Liver (tissue), 9 donors: ENCODE measurements around the gene SNX9. TPM values are rescaled to one million over a fixed set of nuclear protein-coding genes. Genes with fewer than 3 reads are reported as not detected.

Source experiments
- DNase-seq: peaks from one replicate; pipeline ENCODE4 v3.0.0-alpha.2; 2017; ENCODE audit warnings: low spot score
- H3K27ac ChIP-seq, 2 donors: one replicate each; pipeline ENCODE4 v1.7.0; 2013; ENCODE audit warnings: inconsistent platforms in 2 of 2, low read length in 2 of 2, control low read depth in 1 of 2, low read depth in 1 of 2, mild to moderate bottlenecking in 1 of 2
- H3K27me3 ChIP-seq, 4 donors: one replicate each; pipeline versions ENCODE4 v1.6.1 to v1.7.0; 2013; ENCODE audit warnings: low read length in 3 of 4, inconsistent platforms in 1 of 4, mild to moderate bottlenecking in 1 of 4, moderate library complexity in 1 of 4; ENCODE audit not compliant: control insufficient read depth in 4 of 4, insufficient read depth in 4 of 4
- H3K36me3 ChIP-seq, 4 donors: one replicate each; pipeline versions ENCODE4 v1.6.1 to v1.7.0; 2013; ENCODE audit warnings: low read length in 3 of 4, mild to moderate bottlenecking in 3 of 4, low read depth in 1 of 4, moderate library complexity in 1 of 4; ENCODE audit not compliant: control insufficient read depth in 4 of 4, insufficient read depth in 3 of 4
- H3K4me1 ChIP-seq, 4 donors: one replicate each; pipeline versions ENCODE4 v1.6.1 to v1.7.0; 2013; ENCODE audit warnings: low read length in 3 of 4, mild to moderate bottlenecking in 3 of 4, moderate library complexity in 1 of 4; ENCODE audit not compliant: control insufficient read depth in 4 of 4, insufficient read depth in 4 of 4
- H3K4me3 ChIP-seq, 3 donors: one replicate each; pipeline versions ENCODE4 v1.6.1 to v1.7.0; 2013; ENCODE audit warnings: low read length in 3 of 3, control low read depth in 1 of 3, low read depth in 1 of 3, mild to moderate bottlenecking in 1 of 3
- H3K9ac ChIP-seq, 2 donors: one replicate each; pipeline ENCODE4 v1.7.0; 2013; ENCODE audit warnings: low read length in 2 of 2, mild to moderate bottlenecking in 2 of 2, moderate library complexity in 2 of 2, control low read depth in 1 of 2, low read depth in 1 of 2
- H3K9me3 ChIP-seq, 4 donors: one replicate each; pipeline versions ENCODE4 v1.6.1 to v1.7.0; 2013; ENCODE audit warnings: low read length in 3 of 4; ENCODE audit not compliant: control insufficient read depth in 4 of 4
- ATF3 ChIP-seq: IDR thresholded peaks from 2 replicates; pipeline ENCODE4 v1.6.1; 2016; ENCODE audit warnings: antibody characterized with exemption
- CTCF ChIP-seq: fragments of 150-350 bp; IDR thresholded peaks from 2 replicates; pipeline ENCODE4 v1.5.1; 2017; ENCODE audit warnings: improper control_type of control experiment, low read depth, low read length; ENCODE audit not compliant: missing input control
- EGR1 ChIP-seq, 2 donors: IDR thresholded peaks; 2 replicates each; pipeline ENCODE4 v1.6.1; 2016 to 2018; ENCODE audit warnings: antibody characterized with exemption in 2 of 2, low read depth in 2 of 2
- FOXA1 ChIP-seq: IDR thresholded peaks from 2 replicates; pipeline ENCODE4 v1.6.1; 2016; ENCODE audit warnings: antibody characterized with exemption
- FOXA2 ChIP-seq: IDR thresholded peaks from 2 replicates; pipeline ENCODE4 v1.6.1; 2016; ENCODE audit warnings: antibody characterized with exemption
- HNF4A ChIP-seq, 2 donors: conservative IDR thresholded peaks; 2 replicates each; pipeline ENCODE4 v1.6.1; 2016; ENCODE audit warnings: antibody characterized with exemption in 2 of 2, mild to moderate bottlenecking in 2 of 2
- HNF4G ChIP-seq: IDR thresholded peaks from 2 replicates; pipeline ENCODE4 v1.6.1; 2016; ENCODE audit warnings: antibody characterized with exemption
- JUND ChIP-seq, 2 donors: IDR thresholded peaks; 2 replicates each; pipeline ENCODE4 v1.6.1; 2016; ENCODE audit warnings: antibody characterized with exemption in 2 of 2
- NR2F2 ChIP-seq: IDR thresholded peaks from 2 replicates; pipeline ENCODE4 v1.6.1; 2016; ENCODE audit warnings: antibody characterized with exemption
- RAD21 ChIP-seq, 2 donors: IDR thresholded peaks; 2 replicates each; pipeline ENCODE4 v1.6.1; 2016; ENCODE audit warnings: antibody characterized with exemption in 2 of 2, mild to moderate bottlenecking in 2 of 2
- REST ChIP-seq: IDR thresholded peaks from 2 replicates; pipeline ENCODE4 v1.6.1; 2016; ENCODE audit warnings: antibody characterized with exemption, mild to moderate bottlenecking
- RXRA ChIP-seq, 2 donors: IDR thresholded peaks; 2 replicates each; pipeline ENCODE4 v1.6.1; 2017 to 2018; ENCODE audit warnings: antibody characterized with exemption in 2 of 2, mild to moderate bottlenecking in 1 of 2
- SP1 ChIP-seq: IDR thresholded peaks from 2 replicates; pipeline ENCODE4 v1.6.1; 2018; ENCODE audit warnings: antibody characterized with exemption, mild to moderate bottlenecking
- TAF1 ChIP-seq: conservative IDR thresholded peaks from 2 replicates; pipeline ENCODE4 v1.6.1; 2016; ENCODE audit warnings: antibody characterized with exemption, mild to moderate bottlenecking
- YY1 ChIP-seq: IDR thresholded peaks from 2 replicates; pipeline ENCODE4 v1.6.1; 2016; ENCODE audit warnings: antibody characterized with exemption, mild to moderate bottlenecking
- ZBTB33 ChIP-seq: IDR thresholded peaks from 2 replicates; pipeline ENCODE4 v1.6.1; 2016; ENCODE audit warnings: antibody characterized with exemption
- WGBS: extraction: QIAGEN DNeasy Blood & Tissue Kit; methylation state at CpG from one replicate; pipeline ENCODE4 v1.1.7; 2013; 5-methylcytosine and 5-hydroxymethylcytosine counted together
- polyA plus RNA-seq, 2 donors: library from polyadenylated mRNA; stranded (reverse) in 1 of 2; unstranded in 1 of 2; fragments of 200-250 nt in 1 of 2; fragments of >200 nt in 1 of 2; fragmentation: Nextera tagmentation in 1 of 2; extraction: Ambion mirVana in 1 of 2; gene quantifications; one replicate each; pipeline versions ENCODE4 v1.2.1 to v1.2.3, GENCODE V29; 2013 to 2015
- total RNA-seq, 2 donors: library from RNA; depleted of rRNA; stranded (reverse); fragments of >200 nt; gene quantifications; one replicate each; pipeline ENCODE4 v1.2.3, GENCODE V29; 2014
- donor health status: healthy.
- donor health status: healthy.
- donor health status: healthy.
- donor health status: healthy.
- donor health status: healthy.

The SNX9 gene
- total and polyA plus RNA-seq, 4 donors = 16.4 to 31.0 (median 22.3) TPM

- TF ChIP-seq CTCF (no peak), EGR1 (IDR thresholded peaks at IDR 0.05; ENCODE audit: low read depth in 2 of 2) (no peak)
Measured at GRCh38 chr6:157800420-157801237, 22.4 kb upstream of the SNX9 start (continued).

GRCh38 chr6:157804448-157805327 lies 18.4 kb upstream of the SNX9 start:
- Histone ChIP-seq H3K9ac (no peak overlapping the region), H3K36me3 (no peaks in the 10 kb centered on the region), H3K27me3 (no peaks in the 10 kb centered on the region), H3K9me3 (peaks cover 0 to 3% (median 0%) of the 10 kb centered on the region in 4 donors), H3K27ac (no peak overlapping the region), H3K4me1 (no peaks in the 10 kb centered on the region), H3K4me3 (no peak overlapping the region)
- no peak for DNase-seq
- WGBS = 94% methylated on average over 11 of the region's 11 CpGs
- no peak for TF ChIP-seq ATF3
- no peak for TF ChIP-seq JUND (IDR thresholded peaks at IDR 0.05)
- TF ChIP-seq FOXA1 = no peak
- no peak for TF ChIP-seq TAF1
- no peak for TF ChIP-seq NR2F2
- no peak for TF ChIP-seq FOXA2
- TF ChIP-seq RXRA (IDR thresholded peaks at IDR 0.05) = no peak
- TF ChIP-seq CTCF = no peak
- no peak for TF ChIP-seq SP1
- no peak for TF ChIP-seq YY1
- TF ChIP-seq RAD21 (IDR thresholded peaks at IDR 0.05) = no peak
- no peak for TF ChIP-seq REST
- no peak for TF ChIP-seq HNF4A (conservative IDR thresholded peaks at IDR 0.05)
- no peak for TF ChIP-seq HNF4G
- TF ChIP-seq ZBTB33 = no peak
